Natural killer cell (primary cell): ENCODE results near the gene UGP2. TPM values are rescaled to one million over a fixed set of nuclear protein-coding genes. Genes with fewer than 3 reads are reported as not detected.

Experiments
- ATAC-seq, 3 donors: fragments of 150-1000 bp in 2 of 3; fragments of 200-7000 bp in 1 of 3; cut with Tn5 transposase; 1 replicate in 1 of 3; 2 replicates in 2 of 3; pipeline ENCODE4 v1.10.0; 2021; ENCODE audit warnings: mild to moderate bottlenecking in 2 of 3, moderate library complexity in 2 of 3
- DNase-seq, 2 donors: peaks; one replicate each; pipeline versions ENCODE4 v3.0.0 to v3.0.0-alpha.2; 2013 to 2021; ENCODE audit warnings: mixed read lengths in 1 of 2
- H3K27ac ChIP-seq: one replicate; pipeline ENCODE4 v1.5.1; 2013; ENCODE audit warnings: mild to moderate bottlenecking, low read length
- H3K27me3 ChIP-seq: one replicate; pipeline ENCODE4 v1.6.1; 2013; ENCODE audit warnings: low read length; ENCODE audit not compliant: control insufficient read depth, insufficient read depth
- H3K36me3 ChIP-seq: one replicate; pipeline ENCODE4 v1.6.1; 2013; ENCODE audit warnings: low read length; ENCODE audit not compliant: control insufficient read depth, insufficient read depth
- H3K4me1 ChIP-seq: one replicate; pipeline ENCODE4 v1.6.1; 2013; ENCODE audit warnings: low read length; ENCODE audit not compliant: control insufficient read depth, insufficient read depth
- H3K4me3 ChIP-seq: one replicate; pipeline ENCODE4 v1.5.1; 2013; ENCODE audit warnings: low read length
- H3K9me3 ChIP-seq: one replicate; pipeline ENCODE4 v1.6.1; 2013; ENCODE audit warnings: low read length; ENCODE audit not compliant: control insufficient read depth, insufficient read depth
- H3K27ac Mint-ChIP-seq, 2 donors: one replicate each; pipeline ENCODE4 v1.8.0; 2022; ENCODE audit warnings: mild to moderate bottlenecking in 2 of 2, mixed read lengths in 2 of 2, moderate library complexity in 1 of 2
- H3K27me3 Mint-ChIP-seq, 2 donors: one replicate each; pipeline ENCODE4 v1.8.0; 2022; ENCODE audit warnings: low read depth in 2 of 2, mixed read lengths in 2 of 2
- H3K36me3 Mint-ChIP-seq: one replicate; pipeline ENCODE4 v1.8.0; 2022; ENCODE audit warnings: mixed read lengths
- H3K4me1 Mint-ChIP-seq, 2 donors: one replicate each; pipeline ENCODE4 v1.8.0; 2022; ENCODE audit warnings: mixed read lengths in 2 of 2
- H3K4me3 Mint-ChIP-seq: one replicate; pipeline ENCODE4 v1.8.0; 2022; ENCODE audit warnings: mild to moderate bottlenecking, moderate library complexity, mixed read lengths
- H3K9me3 Mint-ChIP-seq, 2 donors: one replicate each; pipeline ENCODE4 v1.8.0; 2022; ENCODE audit warnings: mixed read lengths in 2 of 2
- CTCF ChIP-seq: fragments of 200-600 bp; IDR thresholded peaks from one replicate; pipeline ENCODE4 v1.8.0; 2022; ENCODE audit warnings: antibody characterized with exemption
- WGBS: methylation state at CpG from one replicate; pipeline ENCODE4 v1.1.7; 2013; ENCODE audit warnings: missing lambda C conversion rate; ENCODE audit not compliant: insufficient coverage; 5-methylcytosine and 5-hydroxymethylcytosine counted together
- intact Hi-C: fragments of 100-400 bp; cut with micrococcal nuclease; formaldehyde crosslinking; loops from one replicate; pipeline ENCODE4 v1.14.2; 2022
- total RNA-seq, 4 donors: library from RNA; stranded (reverse); fragments of 120-200 nt in 1 of 4; gene quantifications; one replicate each; pipeline versions ENCODE4 v1.2.3 to v1.2.4, GENCODE V29; 2013 to 2022

Gene UGP2
- total RNA-seq, 3 donors from 2014 or later (not counting 1 experiment from before 2014, with no cell fraction given): 100 to 117 (median 101) TPM

- Mint-ChIP-seq H3K4me3 (peak overlapping the region; percentile 78), H3K4me1 (peaks cover 55 to 61% of the 10 kb centered on the region in 2 donors), H3K27me3 (no peaks in the 10 kb centered on the region), H3K36me3 (no peaks in the 10 kb centered on the region), H3K27ac (peak overlapping the region; percentile 91 to 92), H3K9me3 (no peaks in the 10 kb centered on the region)
- 87% methylated on average over 14 of the region's 14 CpGs for WGBS
- H3K27ac ChIP-seq: peak overlapping the region; percentile 72
- no peak for TF ChIP-seq CTCF
- no peak overlapping the region for H3K4me3 ChIP-seq
- no peaks in the 10 kb centered on the region for H3K9me3 ChIP-seq
- no peaks in the 10 kb centered on the region for H3K27me3 ChIP-seq
- intact Hi-C loops: loop anchor here (1.0 kb wide), 1 partner anchor 14 kb away; the partner anchor contains the start of gene UGP2
- peaks cover 15% of the 10 kb centered on the region for H3K4me1 ChIP-seq
- ATAC-seq (no peak), DNase-seq (peak in 1 of 2 donors; percentile 25)
- peaks cover 19% of the 10 kb centered on the region for H3K36me3 ChIP-seq
These were observed 14.0 kb downstream of the UGP2 start for GRCh38 chr2:63855418-63856302.

GRCh38 chr2:63856303-63856603 lies 14.6 kb downstream of the UGP2 start:
- no peaks in the 10 kb centered on the region for H3K9me3 ChIP-seq
- DNase-seq (peak in 1 of 2 donors; percentile 87), ATAC-seq (peak; percentile 86 to 92 (median 87))
- TF ChIP-seq CTCF: no peak
- peak overlapping the region; percentile 91 to 92 for H3K27ac Mint-ChIP-seq
- peaks cover 15% of the 10 kb centered on the region for H3K4me1 ChIP-seq
- no peaks in the 10 kb centered on the region for H3K36me3 Mint-ChIP-seq
- H3K4me1 Mint-ChIP-seq: peaks cover 53 to 59% of the 10 kb centered on the region in 2 donors
- peak overlapping the region; percentile 72 for H3K27ac ChIP-seq
- intact Hi-C loops: loop anchor here (1.0 kb wide), 1 partner anchor 15 kb away; the partner anchor contains the start of gene UGP2
- peaks cover 20% of the 10 kb centered on the region for H3K36me3 ChIP-seq
- no peak overlapping the region for H3K4me3 ChIP-seq
- WGBS: 14% methylated on average over 3 of the region's 5 CpGs
- H3K27me3 ChIP-seq: no peaks in the 10 kb centered on the region
- no peaks in the 10 kb centered on the region for H3K27me3 Mint-ChIP-seq
- H3K4me3 Mint-ChIP-seq: peak overlapping the region; percentile 78
- H3K9me3 Mint-ChIP-seq: no peaks in the 10 kb centered on the region

- no peak for TF ChIP-seq CTCF
- Mint-ChIP-seq H3K27me3 (no peaks in the 10 kb centered on the region), H3K4me1 (peaks cover 36 to 43% of the 10 kb centered on the region in 2 donors), H3K27ac (peak overlapping the region; percentile 64 to 92), H3K4me3 (no peak overlapping the region), H3K36me3 (no peaks in the 10 kb centered on the region), H3K9me3 (no peaks in the 10 kb centered on the region)
- Histone ChIP-seq H3K27me3 (no peaks in the 10 kb centered on the region), H3K4me1 (peaks cover 15% of the 10 kb centered on the region), H3K9me3 (no peaks in the 10 kb centered on the region), H3K4me3 (no peak overlapping the region), H3K36me3 (peaks cover 35% of the 10 kb centered on the region), H3K27ac (no peak overlapping the region)
- intact Hi-C loops: no loop called here
- no CpG with 5 or more reads among the region's 2 CpGs for WGBS
- ATAC-seq: no peak
- no peak for DNase-seq
These were observed 16.6 kb downstream of the UGP2 start for GRCh38 chr2:63858291-63858690.
